A549 (cell line): ENCODE data around the gene PRPS1L1. TPM values are rescaled to one million over a fixed set of nuclear protein-coding genes. Genes with fewer than 3 reads are reported as not detected.

Source experiments
- ATAC-seq, 2 experiments: fragments of 200-7000 bp in 1 of 2; fragments of >200 bp in 1 of 2; cut with Nextera tagmentation in 1 of 2; cut with Tn5 transposase in 1 of 2; 3 replicates each; pipeline versions ENCODE4 v1.8.0 to v1.9.1; 2018 to 2020; ENCODE audit warnings: mild to moderate bottlenecking in 1 of 2, moderate library complexity in 1 of 2
- CTCF ChIA-PET: fragments of 300-600 bp; sonication (Branson Sonifier 250); formaldehyde crosslinking; extraction: SDS; loops from one replicate; lab custom pipeline; 2021; ENCODE audit warnings: antibody characterized with exemption, inconsistent platforms; lab: Yijun Ruan, JAX
- POLR2A ChIA-PET: fragments of 350-600 bp; formaldehyde crosslinking; extraction: SDS; loops from one replicate; lab custom pipeline; 2021; ENCODE audit warnings: antibody characterized with exemption, inconsistent platforms; lab: Yijun Ruan, JAX
- DNase-seq, 2 experiments: peaks; one replicate each; pipeline versions ENCODE4 v3.0.0 to v3.0.0-alpha.2; 2011 to 2016; ENCODE audit warnings: low read depth in 1 of 2, low spot score in 1 of 2
- FAIRE-seq: peaks from 2 replicates; lab custom pipeline; 2011; peaks lifted over from hg19 to GRCh38; lab: Jason Lieb, UNC
- H3K27ac ChIP-seq, 2 experiments: fragments of >200 bp; sonication (Bioruptor Twin); formaldehyde crosslinking; 3 replicates each; pipeline ENCODE4 v1.5.1; 2016 to 2017
- H3K4me1 ChIP-seq: fragments of >200 bp; sonication (Bioruptor Twin); formaldehyde crosslinking; 3 replicates; pipeline ENCODE4 v1.6.1; 2016
- H3K4me2 ChIP-seq: fragments of >200 bp; sonication (Bioruptor Twin); formaldehyde crosslinking; 3 replicates; pipeline ENCODE4 v1.6.1; 2016
- H3K4me3 ChIP-seq: fragments of >200 bp; sonication (Bioruptor Twin); formaldehyde crosslinking; 3 replicates; pipeline ENCODE4 v1.5.1; 2016
- H3K9me3 ChIP-seq: fragments of >200 bp; sonication (Bioruptor Twin); formaldehyde crosslinking; 3 replicates; pipeline ENCODE4 v1.6.1; 2016
- BHLHE40 ChIP-seq: IDR thresholded peaks from 2 replicates; pipeline ENCODE4 v1.6.1; 2012; ENCODE audit warnings: low read depth, low read length, inconsistent platforms
- CBX2 ChIP-seq: fragments of 200-600 bp; sonication (generic); IDR thresholded peaks from 2 replicates; pipeline ENCODE4 v1.6.1; 2016; ENCODE audit warnings: low read depth, mild to moderate bottlenecking, borderline replicate concordance
- CBX8 ChIP-seq: fragments of 200-600 bp; sonication (generic); IDR thresholded peaks from 2 replicates; pipeline ENCODE4 v1.6.1; 2016
- CHD2 ChIP-seq: fragments of 150-350 bp; IDR thresholded peaks from 2 replicates; pipeline ENCODE4 v1.6.1; 2014; ENCODE audit warnings: low read length; ENCODE audit not compliant: partially characterized antibody
- CTCF ChIP-seq: fragments of >200 bp; sonication (Bioruptor Twin); formaldehyde crosslinking; IDR thresholded peaks from 3 replicates; pipeline ENCODE4 v1.5.1; 2016
- EHMT2 ChIP-seq: fragments of 200-600 bp; sonication (generic); IDR thresholded peaks from 2 replicates; pipeline ENCODE4 v1.6.1; 2016; ENCODE audit warnings: antibody characterized with exemption, low read depth, mild to moderate bottlenecking, moderate library complexity
- FOSB ChIP-seq: fragments of 250-450 bp; sonication (Bioruptor Pico); IDR thresholded peaks from 2 replicates; pipeline ENCODE4 v1.5.0; 2020; ENCODE audit warnings: mild to moderate bottlenecking, moderate library complexity
- FOXS1 ChIP-seq: fragments of 250-450 bp; sonication (Bioruptor Pico); IDR thresholded peaks from 2 replicates; pipeline ENCODE4 v1.5.0; 2020; ENCODE audit warnings: mild to moderate bottlenecking, moderate library complexity
- HDAC2 ChIP-seq: fragments of 200-600 bp; sonication (generic); IDR thresholded peaks from 2 replicates; pipeline ENCODE4 v1.6.1; 2016
- HEYL ChIP-seq: fragments of 250-450 bp; sonication (Bioruptor Pico); IDR thresholded peaks from 2 replicates; pipeline ENCODE4 v1.8.0; 2021; ENCODE audit warnings: mild to moderate bottlenecking, moderate library complexity
- HOXA7 ChIP-seq: fragments of 250-450 bp; sonication (Bioruptor Pico); IDR thresholded peaks from 2 replicates; pipeline ENCODE4 v1.5.0; 2020; ENCODE audit warnings: mild to moderate bottlenecking, moderate library complexity
- HOXB13 ChIP-seq: fragments of 250-450 bp; sonication (Bioruptor Pico); IDR thresholded peaks from 2 replicates; pipeline ENCODE4 v1.5.0; 2020; ENCODE audit warnings: low read depth, mild to moderate bottlenecking, moderate library complexity
- JUN ChIP-seq, 2 experiments: fragments of >200 bp; sonication (Bioruptor Twin); formaldehyde crosslinking; IDR thresholded peaks; 2 replicates in 1 of 2; 3 replicates in 1 of 2; pipeline ENCODE4 v1.6.1; 2016 to 2017
- MAFK ChIP-seq: fragments of 450-650 bp; IDR thresholded peaks from 2 replicates; pipeline ENCODE4 v1.6.1; 2014; ENCODE audit not compliant: partially characterized antibody
- NPAS2 ChIP-seq: fragments of 250-450 bp; sonication (Bioruptor Pico); IDR thresholded peaks from 2 replicates; pipeline ENCODE4 v1.8.0; 2022; ENCODE audit warnings: mild to moderate bottlenecking, moderate library complexity, borderline replicate concordance
- PHF8 ChIP-seq: fragments of 200-600 bp; sonication (generic); IDR thresholded peaks from 2 replicates; pipeline ENCODE4 v1.6.1; 2016; ENCODE audit warnings: low read depth, mild to moderate bottlenecking, antibody characterized with exemption, moderate library complexity, borderline replicate concordance
- RARB ChIP-seq: fragments of 250-450 bp; sonication (Bioruptor Pico); IDR thresholded peaks from 2 replicates; pipeline ENCODE4 v1.8.0; 2021; ENCODE audit warnings: mild to moderate bottlenecking, moderate library complexity
- RFX5 ChIP-seq: fragments of 450-650 bp; IDR thresholded peaks from 2 replicates; pipeline ENCODE4 v1.7.1; 2014; ENCODE audit warnings: antibody characterized with exemption, mild to moderate bottlenecking, moderate library complexity
- SREBF2 ChIP-seq: fragments of 450-650 bp; IDR thresholded peaks from 2 replicates; pipeline ENCODE4 v1.6.1; 2014; ENCODE audit warnings: mild to moderate bottlenecking, moderate library complexity
- TP53 ChIP-seq: fragments of 250-450 bp; sonication (Bioruptor Pico); IDR thresholded peaks from 2 replicates; pipeline ENCODE4 v1.5.0; 2021; ENCODE audit warnings: mild to moderate bottlenecking, moderate library complexity
- USF2 ChIP-seq: fragments of 450-650 bp; IDR thresholded peaks from 2 replicates; pipeline ENCODE4 v1.6.1; 2014; ENCODE audit warnings: antibody characterized with exemption
- ZFP36 ChIP-seq: fragments of 450-650 bp; IDR thresholded peaks from 2 replicates; pipeline ENCODE4 v1.6.1; 2014; ENCODE audit warnings: borderline replicate concordance; ENCODE audit not compliant: partially characterized antibody
- ZNF302 ChIP-seq: fragments of 250-450 bp; sonication (Bioruptor Pico); IDR thresholded peaks from 2 replicates; pipeline ENCODE4 v1.9.0; 2021; ENCODE audit warnings: inconsistent platforms, mild to moderate bottlenecking, moderate library complexity
- ZSCAN20 ChIP-seq: fragments of 250-450 bp; sonication (Bioruptor Pico); IDR thresholded peaks from 2 replicates; pipeline ENCODE4 v1.8.0; 2022; ENCODE audit warnings: mild to moderate bottlenecking, moderate library complexity
- WGBS: methylation state at CpG from one replicate; pipeline ENCODE4 v1.1.6; 2017; ENCODE audit errors: missing lambda C conversion rate; 5-methylcytosine and 5-hydroxymethylcytosine counted together
- polyA minus RNA-seq: library from RNA; depleted of rRNA, polyadenylated mRNA; stranded (reverse); fragments of >200 nt; gene quantifications from 2 replicates; pipeline ENCODE4 v1.2.3, GENCODE V29; 2011; rRNA and poly(A)+ RNA removed
- polyA plus RNA-seq, 4 experiments: library from polyadenylated mRNA; depleted of rRNA in 3 of 4; stranded (reverse); fragments of >200 nt; fragmentation: RNase III in 1 of 4; extraction: RNeasy Plus Mini Kit Qiagen cat#74134 plus additional on column Dnase treatment in 1 of 4; gene quantifications; 2 replicates in 3 of 4; 3 replicates in 1 of 4; pipeline ENCODE4 v1.2.3, GENCODE V29; 2011 to 2017
- TF ChIP-seq, protein P1 (sequence below): fragments of 200-600 bp; sonication (generic); IDR thresholded peaks from 2 replicates; pipeline ENCODE4 v1.6.1; 2016; ENCODE audit warnings: antibody characterized with exemption, mild to moderate bottlenecking, moderate library complexity
- TF ChIP-seq, protein P2 (sequence below): IDR thresholded peaks from 2 replicates; pipeline ENCODE4 v1.6.1; 2012

Gene PRPS1L1
- polyA plus RNA-seq (2011; rRNA removed) (not detected in 2 replicates), polyA plus RNA-seq (2017; fragmentation: RNase III; extraction: RNeasy Plus Mini Kit Qiagen cat#74134 plus additional on column Dnase treatment) (not detected in 3 replicates), polyA minus RNA-seq (not detected in 2 replicates)
- polyA plus RNA-seq (2012; cell fraction: cytosol; rRNA removed), result not detected in 2 replicates
- polyA plus RNA-seq (2012; cell fraction: nucleus; rRNA removed), result not detected in 2 replicates

GRCh38 chr7:18027628-18028027, at the start of gene PRPS1L1:
Gene PRPS1L1 (minus strand): TSS chr7:18027846.
- Histone ChIP-seq H3K4me1 (no peaks in the 10 kb centered on the region), H3K4me3 (no peak within 1 kb of the TSS), H3K27ac (no peak within 1 kb of the TSS), H3K4me2 (no peak within 1 kb of the TSS), H3K9me3 (no peaks in the 10 kb centered on the region)
- TF ChIP-seq FOXS1 (CRISPR knock-in tag), result no peak
- no peak for TF ChIP-seq MAFK
- no peak for TF ChIP-seq ZSCAN20 (CRISPR knock-in tag)
- TF ChIP-seq SREBF2, result no peak
- TF ChIP-seq JUN (IDR thresholded peaks at IDR 0.05), result no peak
- no peak for TF ChIP-seq PHF8
- TF ChIP-seq HEYL (CRISPR knock-in tag), result no peak
- no peak for TF ChIP-seq ZFP36
- TF ChIP-seq ZNF302 (CRISPR knock-in tag), result no peak
- no peak for TF ChIP-seq RARB
- TF ChIP-seq EHMT2, result no peak
- WGBS, result 85% methylated on average over 14 of the region's 17 CpGs
- ChIA-PET CTCF (no interaction called here), POLR2A (no interaction called here)
- ATAC-seq, result no peak
- no peak for FAIRE-seq
- no peak for DNase-seq

DNA sequence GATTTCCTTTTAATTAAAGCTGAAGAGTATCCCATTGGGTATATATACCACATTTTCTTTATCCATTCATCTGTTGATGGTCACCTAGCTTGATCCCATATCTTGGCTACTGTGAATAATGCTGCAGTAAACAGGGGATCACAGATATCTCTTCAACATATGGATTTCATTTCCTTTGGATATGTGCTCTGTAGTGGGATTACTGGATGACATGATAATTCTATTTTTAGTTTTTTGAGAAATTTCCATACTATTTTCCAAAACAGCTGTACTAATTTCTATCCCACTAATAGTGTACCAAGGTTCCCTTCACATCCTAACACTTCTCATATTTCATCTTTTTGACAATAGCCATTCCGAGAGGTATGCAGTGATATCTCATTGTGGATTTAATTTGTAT, 48.8 kb upstream of the PRPS1L1 start:
- TF ChIP-seq TP53 (CRISPR knock-in tag) (no peak), FOSB (no peak), USF2 (no peak), CBX8 (no peak), CTCF (no peak), RFX5 (no peak), CHD2 (no peak), HOXB13 (CRISPR knock-in tag) (no peak), HDAC2 (no peak), EHMT2 (no peak), CBX2 (no peak), NPAS2 (no peak), HOXA7 (no peak), BHLHE40 (no peak)
- TF ChIP-seq, protein P1, sequence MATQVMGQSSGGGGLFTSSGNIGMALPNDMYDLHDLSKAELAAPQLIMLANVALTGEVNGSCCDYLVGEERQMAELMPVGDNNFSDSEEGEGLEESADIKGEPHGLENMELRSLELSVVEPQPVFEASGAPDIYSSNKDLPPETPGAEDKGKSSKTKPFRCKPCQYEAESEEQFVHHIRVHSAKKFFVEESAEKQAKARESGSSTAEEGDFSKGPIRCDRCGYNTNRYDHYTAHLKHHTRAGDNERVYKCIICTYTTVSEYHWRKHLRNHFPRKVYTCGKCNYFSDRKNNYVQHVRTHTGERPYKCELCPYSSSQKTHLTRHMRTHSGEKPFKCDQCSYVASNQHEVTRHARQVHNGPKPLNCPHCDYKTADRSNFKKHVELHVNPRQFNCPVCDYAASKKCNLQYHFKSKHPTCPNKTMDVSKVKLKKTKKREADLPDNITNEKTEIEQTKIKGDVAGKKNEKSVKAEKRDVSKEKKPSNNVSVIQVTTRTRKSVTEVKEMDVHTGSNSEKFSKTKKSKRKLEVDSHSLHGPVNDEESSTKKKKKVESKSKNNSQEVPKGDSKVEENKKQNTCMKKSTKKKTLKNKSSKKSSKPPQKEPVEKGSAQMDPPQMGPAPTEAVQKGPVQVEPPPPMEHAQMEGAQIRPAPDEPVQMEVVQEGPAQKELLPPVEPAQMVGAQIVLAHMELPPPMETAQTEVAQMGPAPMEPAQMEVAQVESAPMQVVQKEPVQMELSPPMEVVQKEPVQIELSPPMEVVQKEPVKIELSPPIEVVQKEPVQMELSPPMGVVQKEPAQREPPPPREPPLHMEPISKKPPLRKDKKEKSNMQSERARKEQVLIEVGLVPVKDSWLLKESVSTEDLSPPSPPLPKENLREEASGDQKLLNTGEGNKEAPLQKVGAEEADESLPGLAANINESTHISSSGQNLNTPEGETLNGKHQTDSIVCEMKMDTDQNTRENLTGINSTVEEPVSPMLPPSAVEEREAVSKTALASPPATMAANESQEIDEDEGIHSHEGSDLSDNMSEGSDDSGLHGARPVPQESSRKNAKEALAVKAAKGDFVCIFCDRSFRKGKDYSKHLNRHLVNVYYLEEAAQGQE, result no peak
- TF ChIP-seq, protein P2, sequence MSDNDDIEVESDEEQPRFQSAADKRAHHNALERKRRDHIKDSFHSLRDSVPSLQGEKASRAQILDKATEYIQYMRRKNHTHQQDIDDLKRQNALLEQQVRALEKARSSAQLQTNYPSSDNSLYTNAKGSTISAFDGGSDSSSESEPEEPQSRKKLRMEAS, result no peak
- ChIA-PET CTCF (no interaction called here), POLR2A (no interaction called here)
- Histone ChIP-seq H3K4me2 (no peak overlapping the region), H3K27ac (no peak overlapping the region), H3K4me3 (no peak overlapping the region), H3K9me3 (peaks cover 7% of the 10 kb centered on the region; the same call in 1 of the 3 replicates), H3K4me1 (no peaks in the 10 kb centered on the region)
- 40% methylated on average over 1 of the region's 1 CpG for WGBS
- FAIRE-seq (no peak), DNase-seq (no peak), ATAC-seq (no peak)
